HUES48 (cell line): Measurements from ENCODE around the gene CDK10.
"Not testable (repeated sequence)": the region's sequence is repeated elsewhere in the genome, so short reads cannot be mapped to it uniquely, and the experiment has no call there.

Experiments used
- H3K27ac ChIP-seq: one replicate; pipeline ENCODE4 v1.7.0; 2013; ENCODE audit warnings: low read depth, low read length, inconsistent platforms
- H3K27me3 ChIP-seq: 2 replicates; pipeline ENCODE4 v1.6.1; 2013; ENCODE audit warnings: mild to moderate bottlenecking, low read length; ENCODE audit not compliant: control insufficient read depth, insufficient read depth
- H3K36me3 ChIP-seq: 2 replicates; pipeline ENCODE4 v1.6.1; 2013; ENCODE audit warnings: low read length; ENCODE audit not compliant: control insufficient read depth, insufficient read depth
- H3K4me1 ChIP-seq: 2 replicates; pipeline ENCODE4 v1.6.1; 2013; ENCODE audit warnings: mild to moderate bottlenecking, low read length; ENCODE audit not compliant: control insufficient read depth, insufficient read depth
- H3K4me3 ChIP-seq: 2 replicates; pipeline ENCODE4 v1.5.1; 2013; ENCODE audit warnings: mild to moderate bottlenecking, low read depth, low read length
- H3K9ac ChIP-seq: 2 replicates; pipeline ENCODE4 v1.6.1; 2013; ENCODE audit warnings: mild to moderate bottlenecking, low read depth, low read length, moderate library complexity
- H3K9me3 ChIP-seq: 2 replicates; pipeline ENCODE4 v1.6.1; 2013; ENCODE audit warnings: low read length; ENCODE audit not compliant: control insufficient read depth, insufficient read depth

CDK10 gene

DNA sequence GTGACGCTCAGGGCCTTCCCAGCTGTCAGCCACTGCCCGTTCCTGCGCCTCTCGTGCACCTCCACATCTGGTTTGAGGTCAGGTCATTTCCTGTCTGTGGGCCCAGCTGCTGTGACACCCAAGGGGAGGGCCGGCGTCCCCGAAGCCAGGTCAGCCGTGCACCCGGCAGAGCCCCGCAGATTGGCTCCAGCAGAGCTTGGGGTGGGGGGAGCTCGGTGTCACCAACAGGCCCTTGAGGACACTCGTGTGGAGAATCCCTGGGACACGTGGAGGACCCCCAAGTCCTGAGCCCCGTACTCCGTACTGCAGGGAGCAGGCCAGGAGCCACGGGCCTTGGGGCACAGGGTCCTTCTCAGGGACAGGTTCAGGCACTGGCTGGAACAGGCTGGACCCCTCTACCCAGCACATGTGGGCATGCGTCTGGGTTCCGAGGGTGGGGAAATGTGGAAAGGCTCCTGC is 10.2 kb downstream of the CDK10 start:
- Histone ChIP-seq H3K36me3 (peaks cover 45% of the 10 kb centered on the region), H3K9ac (no peak overlapping the region), H3K4me3 (no peak overlapping the region), H3K27ac (no peak overlapping the region), H3K27me3 (no peaks in the 10 kb centered on the region), H3K9me3 (no peaks in the 10 kb centered on the region), H3K4me1 (peaks cover 8% of the 10 kb centered on the region)

DNA sequence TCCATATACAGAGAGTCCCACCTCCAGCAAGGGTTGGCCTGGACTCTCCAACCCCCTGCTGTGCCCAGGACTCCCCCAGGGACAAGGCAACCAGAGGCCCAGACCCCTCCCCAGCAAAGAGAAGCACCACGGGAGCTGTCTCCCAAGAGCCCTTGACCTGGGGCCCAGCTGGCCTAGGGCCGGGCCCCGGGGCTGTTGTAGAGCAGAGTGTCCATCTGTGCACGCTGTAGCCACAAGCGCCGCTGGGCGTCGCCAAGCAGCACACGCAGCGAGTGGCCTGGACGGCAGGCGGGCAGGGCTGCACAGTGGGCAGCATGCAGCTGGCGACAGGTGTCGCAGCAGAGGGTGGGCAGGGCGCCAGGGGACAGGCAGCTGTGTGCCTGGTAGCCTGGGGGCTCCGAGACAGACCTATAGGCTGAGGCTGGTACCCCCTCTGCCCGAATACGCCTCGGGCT is 10.7 kb downstream of the CDK10 start:
- no peaks in the 10 kb centered on the region for H3K27me3 ChIP-seq
- no peak overlapping the region for H3K27ac ChIP-seq
- no peak overlapping the region for H3K4me3 ChIP-seq
- H3K4me1 ChIP-seq, result peaks cover 8% of the 10 kb centered on the region
- H3K9ac ChIP-seq, result no peak overlapping the region
- no peaks in the 10 kb centered on the region for H3K9me3 ChIP-seq
- peaks cover 40% of the 10 kb centered on the region for H3K36me3 ChIP-seq

DNA sequence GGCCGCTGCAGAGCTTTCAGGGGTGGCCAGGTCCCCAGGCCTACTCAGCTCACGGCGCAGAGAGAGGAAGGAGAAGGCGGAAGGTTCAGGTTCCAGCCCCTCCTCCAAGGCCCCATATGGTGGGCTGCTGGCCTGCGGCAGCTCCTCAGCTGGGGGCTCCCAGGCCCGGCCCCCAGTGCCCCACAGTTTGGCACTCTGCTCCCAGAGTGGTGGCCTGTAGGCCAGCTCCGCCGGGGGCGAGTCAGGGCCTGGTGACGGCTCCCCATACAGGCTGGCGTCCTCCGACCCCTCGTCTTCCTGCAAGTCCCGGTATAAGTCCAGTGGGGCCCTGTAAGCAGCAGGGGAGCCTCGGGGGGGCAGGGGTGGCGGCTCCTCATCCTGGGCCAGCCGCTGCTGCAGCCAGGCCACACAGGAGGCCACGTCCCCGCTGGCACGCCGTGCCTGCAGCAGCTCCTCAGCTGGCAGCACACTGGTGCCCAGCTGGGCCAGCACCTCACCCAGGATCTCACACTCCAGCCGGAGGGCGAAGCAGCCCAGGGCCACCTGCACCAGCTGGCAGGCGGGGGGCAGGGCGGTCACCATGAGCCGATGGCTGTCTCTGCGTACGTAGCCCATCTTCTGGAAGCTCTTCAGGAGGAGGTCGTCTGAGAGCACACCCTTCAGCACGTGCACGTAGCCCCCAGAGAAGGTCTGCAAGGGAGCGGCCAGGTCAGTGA is 11.3 kb downstream of the CDK10 start:
- H3K27me3 ChIP-seq, result no peaks in the 10 kb centered on the region
- no peak overlapping the region for H3K27ac ChIP-seq
- H3K9me3 ChIP-seq, result no peaks in the 10 kb centered on the region
- H3K4me3 ChIP-seq, result no peak overlapping the region
- H3K4me1 ChIP-seq, result peaks cover 8% of the 10 kb centered on the region
- H3K9ac ChIP-seq, result no peak overlapping the region
- H3K36me3 ChIP-seq, result peaks cover 36% of the 10 kb centered on the region

DNA sequence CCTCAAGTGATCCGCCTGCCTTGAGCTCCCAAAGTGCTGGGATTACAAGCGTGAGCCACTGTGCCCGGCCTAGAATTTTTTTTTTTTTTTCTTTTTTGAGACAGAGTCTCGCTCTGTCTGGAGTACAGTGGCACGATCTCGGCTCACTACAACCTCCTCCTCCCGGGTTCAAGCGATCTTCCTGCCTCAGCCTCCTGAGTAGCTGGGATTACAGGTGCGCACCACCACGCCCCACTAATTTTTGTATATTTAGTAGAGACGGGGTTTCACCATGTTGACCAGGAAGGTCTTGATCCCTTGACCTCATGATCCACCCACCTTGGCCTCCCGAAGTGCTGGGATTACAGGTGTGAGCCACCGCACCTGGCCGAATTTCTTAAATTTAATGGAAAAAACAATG is 12.2 kb downstream of the CDK10 start:
- not testable (repeated sequence) for H3K4me1 ChIP-seq, H3K27ac ChIP-seq, H3K4me3 ChIP-seq, H3K9ac ChIP-seq, H3K27me3 ChIP-seq, H3K9me3 ChIP-seq
- peaks cover 29% of the 10 kb centered on the region for H3K36me3 ChIP-seq

DNA sequence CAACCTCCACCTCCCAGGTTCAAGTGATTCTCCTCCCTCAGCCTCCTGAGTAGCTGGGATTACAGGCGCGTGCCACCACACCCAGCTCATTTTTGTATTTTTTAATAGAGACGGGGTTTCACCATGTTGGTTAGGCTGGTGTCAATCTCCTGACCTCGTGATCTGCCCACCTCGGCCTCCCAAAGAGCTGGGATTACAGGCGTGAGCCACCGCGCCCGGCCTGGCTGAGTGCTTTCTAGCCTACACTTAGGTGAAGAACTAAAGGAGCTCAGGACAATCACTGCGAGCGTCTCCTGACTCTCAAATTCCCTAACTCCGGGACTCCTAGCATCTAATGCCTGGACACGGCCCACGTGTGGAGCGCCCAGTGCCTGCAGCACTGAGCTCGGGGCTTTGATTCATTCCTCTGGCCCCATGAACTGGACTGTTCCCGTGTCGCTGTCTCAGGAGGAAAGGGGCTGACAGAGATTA is 13.2 kb downstream of the CDK10 start:
- H3K27me3 ChIP-seq, H3K4me1 ChIP-seq, H3K9me3 ChIP-seq: not testable (repeated sequence)
- peaks cover 22% of the 10 kb centered on the region for H3K36me3 ChIP-seq
- H3K9ac ChIP-seq, result peak overlapping the region; percentile 39
- H3K27ac ChIP-seq, result peak overlapping the region; percentile 79
- peak overlapping the region; percentile 27; the same call in 1 of the 2 replicates for H3K4me3 ChIP-seq

DNA sequence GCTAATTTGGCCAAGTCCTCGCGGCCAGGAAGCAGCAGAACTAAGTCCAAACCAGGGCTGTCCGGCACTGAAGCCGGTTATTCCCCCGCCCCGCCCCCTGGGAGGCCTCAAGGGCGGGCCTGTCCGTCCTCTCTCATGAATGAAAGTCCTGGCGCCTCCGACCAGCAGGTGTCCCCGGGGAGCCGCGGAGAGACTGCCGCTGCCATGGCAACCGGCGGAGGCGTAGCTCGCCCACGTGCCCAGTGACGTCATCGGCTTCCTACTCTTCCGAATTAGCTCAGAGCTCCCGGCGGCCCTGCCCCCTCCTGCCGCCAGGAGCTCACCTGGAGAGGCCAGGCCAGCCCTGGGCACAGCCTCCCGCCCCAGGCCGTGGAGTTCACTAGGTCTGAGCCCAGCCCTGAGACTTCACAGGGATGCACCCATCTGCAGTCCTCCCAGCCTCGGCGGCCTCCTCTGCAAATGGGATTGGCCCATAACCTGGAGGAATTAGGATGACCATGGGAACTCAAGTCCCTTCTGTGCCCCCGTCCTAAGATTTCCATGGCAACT is 13.7 kb downstream of the CDK10 start:
- Histone ChIP-seq H3K4me3 (peak overlapping the region; percentile 95), H3K36me3 (peaks cover 19% of the 10 kb centered on the region), H3K9ac (peak overlapping the region; percentile 39), H3K27ac (peak overlapping the region; percentile 85), H3K4me1 (peaks cover 8% of the 10 kb centered on the region), H3K27me3 (peaks cover 15% of the 10 kb centered on the region), H3K9me3 (no peaks in the 10 kb centered on the region)

- Histone ChIP-seq H3K9me3 (no peaks in the 10 kb centered on the region), H3K4me1 (peaks cover 8% of the 10 kb centered on the region), H3K36me3 (peaks cover 12% of the 10 kb centered on the region), H3K4me3 (peak overlapping the region; percentile 95), H3K9ac (peak overlapping the region; percentile 37; the same call in 1 of the 2 replicates), H3K27ac (peak overlapping the region; percentile 85), H3K27me3 (peaks cover 15% of the 10 kb centered on the region)
Measured at GRCh38 chr16:89700649-89701424, 14.3 kb downstream of the CDK10 start.

DNA sequence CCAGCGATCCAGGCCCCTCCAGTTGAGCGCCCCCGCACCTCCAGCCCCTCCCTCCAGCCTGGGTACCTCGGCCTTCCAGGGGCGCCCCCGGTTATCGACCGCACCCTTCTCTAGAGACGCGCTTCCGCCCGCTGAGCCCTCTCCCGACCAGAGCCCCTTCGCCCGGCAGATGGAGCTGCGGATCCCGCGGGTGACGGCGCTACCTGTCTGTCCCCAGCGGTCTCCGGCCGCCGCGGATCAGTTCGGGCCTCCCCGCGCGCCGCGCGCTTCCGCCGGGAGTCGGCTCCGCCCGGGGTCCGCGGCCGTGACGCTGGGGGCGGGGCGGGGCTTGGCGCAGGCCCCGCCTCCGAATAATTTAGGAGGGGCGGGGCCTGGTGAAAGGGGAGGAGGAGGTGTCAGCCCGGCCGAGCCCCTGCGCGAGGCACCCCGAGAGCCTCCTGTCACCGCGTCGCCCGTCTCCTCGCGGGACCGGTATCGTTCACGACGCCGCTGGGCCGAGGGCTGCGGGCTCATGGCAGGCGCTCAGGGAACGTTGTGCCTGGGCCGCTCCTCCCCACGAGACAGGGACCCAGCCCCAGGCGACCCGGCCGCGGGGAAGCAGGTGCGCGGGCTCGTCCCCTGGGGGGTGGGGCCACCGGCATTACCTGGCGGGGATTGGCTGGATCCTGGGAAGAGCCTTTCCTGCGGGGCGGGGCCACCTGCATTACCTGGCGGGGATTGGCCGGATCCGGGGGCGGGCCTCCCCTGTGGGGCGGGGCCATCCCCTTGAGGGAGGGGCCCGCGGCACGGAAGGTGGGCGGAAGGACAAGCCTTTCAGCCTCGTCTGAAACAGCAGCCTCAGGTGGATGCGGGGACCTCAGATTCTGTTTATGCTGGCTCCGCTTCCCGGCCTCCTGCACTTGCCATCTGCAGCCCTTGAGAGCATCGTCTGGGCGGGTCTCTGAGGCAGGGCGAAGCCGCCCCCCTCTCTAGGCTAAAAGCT is 15.2 kb downstream of the CDK10 start, which contains the start of gene SPATA2L:
Gene SPATA2L, minus strand, starts transcription at position 281 of the 982 bp plus-strand sequence. CDS start 473 bp downstream, outside the sequence.
- Histone ChIP-seq H3K9me3 (no peaks in the 10 kb centered on the region), H3K27ac (peak within 1 kb of the TSS; percentile 85), H3K36me3 (peaks cover 6% of the 10 kb centered on the region; the same call in 1 of the 2 replicates), H3K4me3 (peak within 1 kb of the TSS; percentile 95), H3K9ac (peak within 1 kb of the TSS; percentile 37; the same call in 1 of the 2 replicates), H3K27me3 (peaks cover 15% of the 10 kb centered on the region), H3K4me1 (peaks cover 8% of the 10 kb centered on the region)

DNA sequence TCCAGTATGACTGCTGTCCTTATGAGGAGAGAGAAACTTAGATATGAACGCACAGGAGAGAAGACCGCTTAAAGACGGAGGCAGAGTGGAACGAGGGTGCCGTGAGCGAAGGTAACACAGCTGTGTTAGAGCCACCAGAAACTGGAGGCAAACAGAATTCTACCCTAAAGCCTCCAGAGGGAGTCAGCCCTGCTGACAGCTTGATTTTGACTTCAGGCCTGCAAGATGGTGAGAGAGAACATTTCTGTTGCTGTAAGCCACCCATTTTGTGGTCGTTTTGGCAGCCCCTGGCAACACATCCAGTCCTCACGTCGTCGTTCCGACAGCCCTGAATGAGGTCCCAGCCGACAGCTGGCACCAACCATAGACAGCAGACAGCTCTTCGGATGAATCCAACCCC is 17.8 kb downstream of the CDK10 start:
- Histone ChIP-seq H3K4me1 (peaks cover 12% of the 10 kb centered on the region), H3K9ac (no peak overlapping the region), H3K27ac (no peak overlapping the region)

GRCh38 chr16:89705006-89705405 is 18.5 kb downstream of the CDK10 start:
- Histone ChIP-seq H3K27me3 (peaks cover 17% of the 10 kb centered on the region), H3K9me3 (no peaks in the 10 kb centered on the region), H3K4me1 (peaks cover 13% of the 10 kb centered on the region), H3K36me3 (no peaks in the 10 kb centered on the region), H3K9ac (no peak overlapping the region), H3K27ac (no peak overlapping the region), H3K4me3 (no peak overlapping the region)

More for the DNA sequence above, 17.8 kb downstream of the CDK10 start:
- Histone ChIP-seq H3K4me3 (no peak overlapping the region), H3K27me3 (peaks cover 17% of the 10 kb centered on the region), H3K9me3 (no peaks in the 10 kb centered on the region), H3K36me3 (0 out of 2 replicates have a peak, but pooled peaks cover under 1% of the 10 kb centered on the region)
